Hypothalamus (tissue), 51 donors: ENCODE data around the gene MED13.
"Not testable (repeated sequence)": the region's sequence is repeated elsewhere in the genome, so short reads cannot be mapped to it uniquely, and the experiment has no call there.

Source experiments
- DNase-seq, 51 donors: peaks; one replicate each; lab custom pipeline; 2025; lab: John Stamatoyannopoulos, UW

MED13 gene

GRCh38 chr17:62090021-62090824, 25.1 kb upstream of the MED13 start:
- DNase-seq, result no peak

- DNase-seq, result no peak
These were observed 24.3 kb upstream of the MED13 start for GRCh38 chr17:62089334-62089733.

GRCh38 chr17:62086737-62087136, 21.7 kb upstream of the MED13 start:
- DNase-seq, result no peak

DNA sequence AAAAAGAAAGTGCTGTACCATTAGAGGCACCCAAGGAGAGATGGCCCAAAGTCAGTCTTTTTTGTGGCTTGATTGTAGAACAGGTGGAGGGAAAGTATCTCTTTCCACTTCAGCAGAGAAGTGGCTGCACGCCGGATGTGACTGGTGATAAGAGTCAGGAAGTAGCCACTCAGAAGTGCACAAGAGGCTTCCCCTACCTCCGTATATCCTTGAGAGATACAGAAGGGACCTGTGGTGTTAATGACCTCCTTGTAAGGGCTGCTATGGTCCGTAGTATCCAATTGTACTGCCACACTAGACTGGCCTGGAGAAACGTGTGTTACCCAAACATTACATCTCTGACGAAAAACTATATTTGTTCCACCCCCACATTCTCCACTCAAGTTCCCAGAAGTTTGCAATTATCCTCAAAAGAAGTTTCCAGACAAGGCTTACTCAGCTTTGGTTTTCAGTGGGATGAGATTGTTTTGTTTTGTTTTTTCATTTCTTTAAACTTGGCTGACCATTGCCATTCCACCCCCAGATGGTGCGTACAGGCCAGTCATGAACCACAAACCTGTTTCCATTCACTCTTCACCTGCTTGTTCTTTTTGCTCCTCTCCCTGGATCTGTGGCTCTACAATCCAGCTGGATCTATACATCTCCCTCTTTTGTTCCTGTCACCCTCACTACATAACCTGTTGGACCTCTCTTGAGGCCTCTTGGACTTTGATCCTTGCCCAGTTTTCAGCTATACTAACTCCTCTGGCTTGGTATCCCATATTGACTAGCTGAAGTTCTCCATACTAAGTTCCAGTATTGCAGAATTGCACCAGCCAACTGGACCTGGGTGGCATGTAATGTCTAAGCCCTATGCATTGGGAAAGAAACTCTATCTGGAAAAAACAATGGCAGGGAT, 20.7 kb upstream of the MED13 start:
- no peak for DNase-seq

DNA sequence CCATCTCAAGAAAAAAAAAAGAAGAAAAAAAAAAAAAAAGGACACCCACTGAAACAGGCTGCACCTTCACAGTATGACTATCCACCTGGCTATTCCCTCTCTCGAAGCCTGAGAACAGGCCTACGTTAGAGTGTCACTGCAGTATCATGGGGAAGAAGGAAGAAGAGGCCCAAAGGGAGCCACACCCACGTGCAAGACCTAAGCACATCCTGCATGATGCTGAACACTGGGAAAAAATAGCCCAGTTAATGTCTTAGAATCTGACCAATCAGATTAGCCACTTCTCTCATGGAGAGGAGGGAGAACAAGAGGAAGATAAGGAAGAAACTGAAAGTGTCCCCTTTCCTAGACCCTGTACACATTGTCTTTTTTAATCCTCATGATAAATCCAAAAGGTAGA, 19.5 kb upstream of the MED13 start:
- DNase-seq, result no peak

DNA sequence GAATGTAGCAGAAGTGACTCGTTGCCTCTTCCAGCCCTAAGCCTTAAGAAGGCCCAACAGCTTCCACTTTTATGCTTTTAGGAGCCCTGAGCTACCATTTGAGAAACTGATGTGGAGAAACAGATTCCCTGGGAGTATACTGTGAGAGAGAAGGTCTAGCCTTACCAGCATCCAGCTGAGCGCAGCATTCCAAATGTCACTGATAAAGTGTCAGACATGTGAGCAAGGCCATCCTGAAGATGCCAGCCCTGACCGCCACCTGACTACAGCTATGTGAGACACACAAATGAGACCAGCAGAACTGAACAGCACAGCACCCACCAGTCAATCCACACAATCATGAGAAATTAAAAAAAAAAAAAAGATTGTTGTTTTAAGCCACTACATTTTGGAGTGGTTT, 18.6 kb upstream of the MED13 start:
- no peak for DNase-seq

GRCh38 chr17:62080647-62081046, 15.6 kb upstream of the MED13 start:
- no peak for DNase-seq

DNA sequence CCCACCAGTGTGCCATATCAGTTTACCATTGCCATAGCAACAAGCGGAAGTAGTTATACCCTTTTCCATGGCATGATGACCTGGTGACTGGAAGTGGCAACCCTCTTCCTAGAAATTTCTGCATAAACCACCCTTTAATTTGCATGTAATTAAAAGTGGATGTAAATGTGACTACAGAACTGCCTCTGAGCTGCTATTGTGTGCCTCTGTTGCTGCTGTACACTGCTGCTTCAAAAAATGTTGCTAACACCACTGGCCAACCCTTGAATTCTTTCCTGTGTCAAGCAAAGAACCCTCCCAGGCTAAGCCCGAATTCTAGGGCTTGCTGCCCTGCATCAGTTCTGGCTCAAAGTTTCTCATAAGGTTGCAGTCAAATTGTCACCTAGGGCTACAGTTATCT, 12.9 kb upstream of the MED13 start:
- no peak for DNase-seq

- no peak for DNase-seq
These were observed 12.0 kb upstream of the MED13 start for GRCh38 chr17:62076864-62077788.

GRCh38 chr17:62075308-62075815, 10.3 kb upstream of the MED13 start:
- no peak for DNase-seq

DNA sequence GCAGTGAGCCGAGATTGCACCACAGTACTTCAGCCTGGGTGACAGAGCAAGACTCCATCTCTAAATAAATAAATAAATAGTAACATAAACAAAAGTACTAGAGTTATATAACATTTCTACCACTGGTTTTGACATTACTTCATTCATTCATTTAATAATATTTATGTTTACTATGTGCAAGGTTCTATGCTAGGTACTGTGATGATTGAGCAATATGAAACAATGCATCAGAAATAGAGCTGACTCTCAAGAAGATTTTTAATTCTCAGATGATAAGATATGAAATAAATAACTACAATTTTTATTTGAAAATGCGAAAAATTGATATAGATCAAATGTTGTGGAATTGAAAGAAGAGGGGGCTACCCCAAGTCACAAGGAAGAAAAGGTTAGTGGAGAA, 8.9 kb upstream of the MED13 start:
- no peak for DNase-seq

DNA sequence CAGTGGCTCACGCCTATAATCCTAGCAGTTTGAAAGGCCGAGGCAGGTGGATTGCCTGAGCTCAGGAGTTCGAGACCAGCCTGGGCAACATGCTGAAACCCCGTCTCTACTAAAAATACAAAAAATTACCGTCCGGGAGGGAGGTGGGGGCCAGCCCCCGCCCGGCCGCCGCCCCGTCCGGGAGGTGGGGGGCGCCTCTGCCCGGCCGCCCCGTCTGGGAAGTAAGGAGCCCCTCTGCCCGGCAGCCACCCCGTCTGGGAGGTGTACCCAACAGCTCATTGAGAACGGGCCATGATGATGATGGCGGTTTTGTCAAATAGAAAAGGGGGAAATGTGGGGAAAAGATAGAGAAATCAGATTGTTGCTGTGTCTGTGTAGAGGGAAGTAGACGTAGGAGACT, 7.8 kb upstream of the MED13 start:
- not testable (repeated sequence) for DNase-seq

GRCh38 chr17:62070900-62071299, 5.8 kb upstream of the MED13 start:
- no peak for DNase-seq

GRCh38 chr17:62067165-62068145, 2.4 kb upstream of the MED13 start:
- no peak for DNase-seq

GRCh38 chr17:62065611-62066468, 762 bp upstream of the MED13 start:
- DNase-seq, result peak; percentile 81 to 99 (median 96)

- DNase-seq, result no peak
These were observed 868 bp downstream of the MED13 start for GRCh38 chr17:62064029-62064790.

GRCh38 chr17:62062944-62063343, 2.1 kb downstream of the MED13 start:
- no peak for DNase-seq

DNA sequence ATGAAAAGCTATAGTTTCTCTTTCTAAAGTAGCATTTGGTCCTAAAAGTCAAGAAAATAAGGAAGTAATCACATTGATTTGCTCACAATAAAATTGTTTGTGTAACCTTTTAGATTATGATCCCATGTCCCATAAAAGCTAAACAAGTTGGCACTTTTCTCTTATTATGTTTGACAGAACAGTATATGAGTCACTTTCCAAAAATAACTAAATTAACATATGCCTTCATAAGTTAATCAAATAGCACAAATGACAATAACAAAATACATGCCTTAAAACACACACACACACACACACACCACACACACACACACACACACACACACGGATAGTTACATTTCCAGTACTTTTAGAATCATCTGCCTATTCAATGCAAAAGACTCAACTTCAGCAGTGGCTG, 2.8 kb downstream of the MED13 start:
- DNase-seq, result peak in 1 of 51 donors; percentile 4
